Heart left ventricle (tissue), 16 donors: ENCODE results near the gene AXDND1. TPM values are rescaled to one million over a fixed set of nuclear protein-coding genes. Genes with fewer than 3 reads are reported as not detected.

Experiments used
- ATAC-seq, 4 donors: fragments of 200-7000 bp; cut with Tn5 transposase; one replicate each; pipeline ENCODE4 v1.9.1; 2020 to 2022; ENCODE audit warnings: moderate library complexity in 4 of 4, mild to moderate bottlenecking in 3 of 4, moderate number of reproducible peaks in 1 of 4
- DNase-seq, 5 donors: peaks; one replicate each; pipeline ENCODE4 v3.0.0-alpha.2; 2020
- H3K27ac ChIP-seq, 12 donors: fragments of 200-600 bp; sonication (generic) in 4 of 12; one replicate each; pipeline versions ENCODE4 v1.5.0 to v1.8.0; 2016 to 2022; ENCODE audit warnings: mild to moderate bottlenecking in 2 of 12
- H3K27me3 ChIP-seq, 9 donors: fragments of 200-600 bp; sonication (generic) in 2 of 9; one replicate each; pipeline versions ENCODE4 v1.5.1 to v1.8.0; 2016 to 2022; ENCODE audit warnings: mild to moderate bottlenecking in 3 of 9
- H3K36me3 ChIP-seq, 9 donors: fragments of 200-600 bp; sonication (generic) in 2 of 9; one replicate each; pipeline versions ENCODE4 v1.5.0 to v1.8.0; 2018 to 2022; ENCODE audit warnings: mild to moderate bottlenecking in 2 of 9
- H3K4me1 ChIP-seq, 12 donors: fragments of 200-600 bp; sonication (generic) in 4 of 12; one replicate each; pipeline versions ENCODE4 v1.5.0 to v1.8.0; 2016 to 2022; ENCODE audit warnings: mild to moderate bottlenecking in 3 of 12
- H3K4me3 ChIP-seq, 12 donors: fragments of 200-600 bp; sonication (generic) in 4 of 12; one replicate each; pipeline versions ENCODE4 v1.5.0 to v1.8.0; 2017 to 2022; ENCODE audit warnings: mild to moderate bottlenecking in 9 of 12, moderate library complexity in 4 of 12
- H3K9me3 ChIP-seq, 12 donors: fragments of 200-600 bp; sonication (generic) in 4 of 12; one replicate each; pipeline versions ENCODE4 v1.5.0 to v1.8.0; 2016 to 2022; ENCODE audit warnings: mild to moderate bottlenecking in 1 of 12
- CTCF ChIP-seq, 12 donors: fragments of 200-600 bp; sonication (generic) in 4 of 12; IDR thresholded peaks; one replicate each; pipeline versions ENCODE4 v1.5.0 to v1.8.0; 2018 to 2022; ENCODE audit warnings: antibody characterized with exemption in 12 of 12, mild to moderate bottlenecking in 5 of 12
- POLR2A ChIP-seq, 2 donors: fragments of 450-650 bp; IDR thresholded peaks; one replicate each; pipeline ENCODE4 v1.6.1; 2017; ENCODE audit warnings: antibody characterized with exemption in 2 of 2, mild to moderate bottlenecking in 2 of 2, moderate library complexity in 2 of 2
- WGBS, 4 donors: extraction: QIAGEN DNeasy Blood & Tissue Kit in 2 of 4; methylation state at CpG; one replicate each; pipeline versions ENCODE4 v1.1.5 to v1.1.7; 2013 to 2018; 5-methylcytosine and 5-hydroxymethylcytosine counted together
- intact Hi-C, 10 donors: fragments of 100-400 bp; cut with DNase I; formaldehyde crosslinking; loops; one replicate each; pipeline versions ENCODE4 v1.11.1 to v1.14.2; 2022
- polyA plus RNA-seq, 2 donors: library from polyadenylated mRNA; stranded (reverse); fragments of 200-250 nt; gene quantifications; one replicate each; pipeline ENCODE4 v1.2.3, GENCODE V29; 2013
- total RNA-seq, 9 donors: library from RNA; depleted of rRNA in 2 of 9; stranded (reverse); fragments of >200 nt in 2 of 9; fragmentation: NEBNext Ultra II Directional in 3 of 9; extraction: Animal tissue kit (Norgen Biotek cat#: 25700) in 3 of 9; gene quantifications; one replicate each; pipeline versions ENCODE4 v1.1.0 to v1.2.4, GENCODE V29; 2016 to 2023
- donor health status: ischemic (EF 13 %, LVEDD 7.1; RV severe dilation, severe dysfunction).
- donor health status: healthy with polysubstance abuse.
- donor health status: DM: no; HTN: yes; CAD: no.
- donor health status: DM: no; HTN: no; CAD: no.
- donor health status: ischemic (EF 25% LVEDD 6.9; RV normal size, moderate dysfunction).
- donor health status: ischemic (EF 25% LVEDD 5.7; RV mildly dilated, moderate dysfunction).
- donor health status: healthy.
- donor health status: DM: yes; HTN: yes; CAD: no.
- donor health status: ischemic (EF 35%, LVEDD 5.7; RV mildly dilated, moderate dysfunction).
- donor health status: nonischemic (EF 11% LVEDD 7.7; RV severe dilation, severe dysfunction).
- donor health status: DM: yes; HTN: yes; CAD: no.
- donor health status: PGD.
- donor health status: ischemic (EF 29% LVEDD 5.4; RV normal size, mild dysfunction).
- donor health status: nonischemic (EF 23%, LVEDD 6.1; RV moderate dilation, normal function).

Gene AXDND1
- total and polyA plus RNA-seq, 11 donors: 0.08 to 0.16 TPM; not detected in 9

DNA sequence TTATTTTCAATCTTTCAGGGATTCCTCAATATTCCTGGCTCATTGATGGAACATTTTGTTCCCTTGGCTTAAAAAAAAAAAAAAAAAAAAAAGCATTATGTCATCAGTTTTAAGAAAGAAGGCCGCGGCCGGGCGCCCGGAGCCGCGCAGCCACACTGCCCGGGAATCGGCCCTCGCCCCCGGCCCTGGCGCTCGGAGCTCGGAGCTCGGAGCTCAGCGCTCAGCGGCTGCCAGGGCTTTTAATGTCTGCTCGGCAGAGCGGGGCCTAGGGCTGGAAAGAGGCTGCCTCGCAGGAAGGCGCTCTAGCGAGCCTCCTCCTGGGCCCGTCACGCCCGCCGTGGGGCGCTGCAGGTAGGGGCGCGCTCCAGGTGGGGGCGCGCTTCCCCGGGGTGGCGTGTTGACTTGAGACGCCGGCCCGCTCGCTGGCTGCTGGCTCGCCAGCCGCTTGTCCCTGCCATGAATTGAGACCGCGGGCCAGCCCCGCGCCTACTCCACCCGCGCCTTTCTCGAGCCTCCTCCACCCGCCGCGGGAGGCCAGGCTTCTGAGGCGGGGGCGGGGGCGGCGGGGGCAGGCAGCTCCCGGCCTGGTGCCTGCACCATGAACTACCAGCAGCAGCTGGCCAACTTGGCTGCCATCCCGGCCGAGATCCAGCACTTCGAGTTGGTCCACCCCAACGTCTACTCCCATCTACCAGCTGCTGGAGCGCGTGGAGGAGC lies 220.5 kb downstream of the AXDND1 start:
- peak overlapping the region in 6 of 12 donors; percentile 19 to 69 (median 44) for H3K27ac ChIP-seq
- peaks cover 0 to 9% (median 0%) of the 10 kb centered on the region in 12 donors for H3K4me1 ChIP-seq
- intact Hi-C loops: no loop called here
- H3K36me3 ChIP-seq: no peaks in the 10 kb centered on the region
- peak; percentile 15 to 67 (median 52) for DNase-seq
- TF ChIP-seq CTCF (IDR thresholded peaks at IDR 0.05): peak; percentile 15 to 57 (median 44)
- no peak for TF ChIP-seq POLR2A (IDR thresholded peaks at IDR 0.05)
- peaks cover 0 to 47% (median 15%) of the 10 kb centered on the region in 9 donors for H3K27me3 ChIP-seq
- no peaks in the 10 kb centered on the region for H3K9me3 ChIP-seq
- WGBS, 4 donors: 3 to 8% (median 6%) methylated on average over 26 to 60 of the region's 60 CpGs
- H3K4me3 ChIP-seq: peak overlapping the region in 10 of 12 donors; percentile 25 to 56 (median 44)
- peak in 3 of 4 donors; percentile 53 to 90 (median 80) for ATAC-seq

DNA sequence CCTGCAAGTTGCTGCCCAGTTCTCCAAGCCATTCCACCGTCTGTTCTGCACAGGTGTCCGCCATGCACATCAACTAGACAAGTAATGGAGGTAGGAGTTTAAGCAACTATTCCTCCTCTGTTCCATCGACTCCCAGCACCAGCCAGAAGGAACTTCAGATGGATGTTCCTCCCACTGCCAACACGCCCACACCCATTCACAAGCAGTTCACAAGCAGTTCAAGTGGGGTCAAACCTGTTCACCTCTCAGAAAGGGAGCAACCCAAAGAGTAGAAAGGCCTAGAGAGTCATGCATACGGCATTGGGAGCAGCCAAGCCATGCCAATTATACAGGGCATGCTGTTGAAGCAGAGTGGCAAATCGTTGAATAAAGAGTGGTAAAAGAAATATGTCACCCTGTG lies 221.6 kb downstream of the AXDND1 start:
- Histone ChIP-seq H3K27me3 (peaks cover 6 to 49% (median 25%) of the 10 kb centered on the region in 9 donors), H3K4me1 (peaks cover 0 to 15% (median 0%) of the 10 kb centered on the region in 12 donors), H3K27ac (no peak overlapping the region), H3K9me3 (no peaks in the 10 kb centered on the region), H3K36me3 (no peaks in the 10 kb centered on the region), H3K4me3 (no peak overlapping the region)
- TF ChIP-seq POLR2A (IDR thresholded peaks at IDR 0.05) (no peak), CTCF (IDR thresholded peaks at IDR 0.05) (no peak)
- DNase-seq (no peak), ATAC-seq (no peak)
- WGBS, 4 donors: 94 to 95% (median 94%) methylated on average over 6 of the region's 6 CpGs
- intact Hi-C loops: no loop called here

- Histone ChIP-seq H3K36me3 (no peaks in the 10 kb centered on the region), H3K27me3 (peaks cover 6 to 60% (median 25%) of the 10 kb centered on the region in 9 donors), H3K4me1 (peaks cover 0 to 15% (median 0%) of the 10 kb centered on the region in 12 donors), H3K27ac (no peak overlapping the region), H3K4me3 (no peak overlapping the region), H3K9me3 (no peaks in the 10 kb centered on the region)
- TF ChIP-seq CTCF (IDR thresholded peaks at IDR 0.05) (no peak), POLR2A (IDR thresholded peaks at IDR 0.05) (no peak)
- ATAC-seq (no peak), DNase-seq (no peak)
- WGBS, 4 donors: 77 to 81% (median 79%) methylated on average over 18 of the region's 18 CpGs
- intact Hi-C loops: no loop called here
These were observed 222.8 kb downstream of the AXDND1 start for GRCh38 chr1:179588425-179589024.

DNA sequence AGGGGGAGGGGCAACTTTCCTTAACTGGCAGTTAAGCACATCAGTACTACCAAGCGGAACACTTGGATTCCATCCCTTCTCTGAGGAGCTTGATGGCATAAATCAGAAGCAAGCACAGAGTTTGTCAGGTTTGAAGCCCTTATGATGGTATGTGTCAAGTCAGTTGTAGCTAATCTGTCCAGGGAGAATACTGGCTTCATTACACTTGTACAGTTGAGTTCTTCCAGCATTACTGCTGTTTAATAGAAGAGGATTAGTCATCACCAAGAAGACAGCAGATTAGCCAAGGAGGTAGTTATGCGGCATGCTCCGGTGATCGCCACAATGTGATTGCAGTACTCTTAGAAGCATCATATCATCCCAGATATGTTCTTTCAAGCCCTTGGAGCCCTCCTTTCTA lies 223.7 kb downstream of the AXDND1 start:
- 80 to 87% (median 82%) methylated on average over 4 of the region's 4 CpGs for WGBS, 4 donors
- intact Hi-C loops: no loop called here
- peaks cover 6 to 60% (median 25%) of the 10 kb centered on the region in 9 donors for H3K27me3 ChIP-seq
- H3K36me3 ChIP-seq: no peaks in the 10 kb centered on the region
- H3K4me1 ChIP-seq: peaks cover 0 to 15% (median 0%) of the 10 kb centered on the region in 12 donors
- no peaks in the 10 kb centered on the region for H3K9me3 ChIP-seq
- TF ChIP-seq CTCF (IDR thresholded peaks at IDR 0.05) (no peak), POLR2A (IDR thresholded peaks at IDR 0.05) (no peak)
- no peak overlapping the region for H3K27ac ChIP-seq
- DNase-seq (no peak), ATAC-seq (no peak)
- H3K4me3 ChIP-seq: no peak overlapping the region
